A549 (cell line): ENCODE data around the gene MCAM. TPM values are rescaled to one million over a fixed set of nuclear protein-coding genes. Genes with fewer than 3 reads are reported as not detected.

Source experiments
- ATAC-seq, 2 experiments: fragments of 200-7000 bp in 1 of 2; fragments of >200 bp in 1 of 2; cut with Nextera tagmentation in 1 of 2; cut with Tn5 transposase in 1 of 2; 3 replicates each; pipeline versions ENCODE4 v1.8.0 to v1.9.1; 2018 to 2020; ENCODE audit warnings: mild to moderate bottlenecking in 1 of 2, moderate library complexity in 1 of 2
- CTCF ChIA-PET: fragments of 300-600 bp; sonication (Branson Sonifier 250); formaldehyde crosslinking; extraction: SDS; loops from one replicate; lab custom pipeline; 2021; ENCODE audit warnings: antibody characterized with exemption, inconsistent platforms; lab: Yijun Ruan, JAX
- POLR2A ChIA-PET: fragments of 350-600 bp; formaldehyde crosslinking; extraction: SDS; loops from one replicate; lab custom pipeline; 2021; ENCODE audit warnings: antibody characterized with exemption, inconsistent platforms; lab: Yijun Ruan, JAX
- DNase-seq, 2 experiments: peaks; one replicate each; pipeline versions ENCODE4 v3.0.0 to v3.0.0-alpha.2; 2011 to 2016; ENCODE audit warnings: low read depth in 1 of 2, low spot score in 1 of 2
- FAIRE-seq: peaks from 2 replicates; lab custom pipeline; 2011; peaks lifted over from hg19 to GRCh38; lab: Jason Lieb, UNC
- H3K27ac ChIP-seq, 2 experiments: fragments of >200 bp; sonication (Bioruptor Twin); formaldehyde crosslinking; 3 replicates each; pipeline ENCODE4 v1.5.1; 2016 to 2017
- H3K4me1 ChIP-seq: fragments of >200 bp; sonication (Bioruptor Twin); formaldehyde crosslinking; 3 replicates; pipeline ENCODE4 v1.6.1; 2016
- H3K4me2 ChIP-seq: fragments of >200 bp; sonication (Bioruptor Twin); formaldehyde crosslinking; 3 replicates; pipeline ENCODE4 v1.6.1; 2016
- H3K4me3 ChIP-seq: fragments of >200 bp; sonication (Bioruptor Twin); formaldehyde crosslinking; 3 replicates; pipeline ENCODE4 v1.5.1; 2016
- H3K9me3 ChIP-seq: fragments of >200 bp; sonication (Bioruptor Twin); formaldehyde crosslinking; 3 replicates; pipeline ENCODE4 v1.6.1; 2016
- CBX8 ChIP-seq: fragments of 200-600 bp; sonication (generic); IDR thresholded peaks from 2 replicates; pipeline ENCODE4 v1.6.1; 2016
- CEBPB ChIP-seq, 2 experiments: fragments of >200 bp in 1 of 2; sonication (Bioruptor Twin) in 1 of 2; formaldehyde crosslinking in 1 of 2; IDR thresholded peaks; 2 replicates each; pipeline ENCODE4 v1.6.1; 2012 to 2016
- ESRRA ChIP-seq: fragments of 150-350 bp; IDR thresholded peaks from 2 replicates; pipeline ENCODE4 v1.6.1; 2014; ENCODE audit warnings: mild to moderate bottlenecking, low read length, borderline replicate concordance
- FOSB ChIP-seq: fragments of 250-450 bp; sonication (Bioruptor Pico); IDR thresholded peaks from 2 replicates; pipeline ENCODE4 v1.5.0; 2020; ENCODE audit warnings: mild to moderate bottlenecking, moderate library complexity
- FOXS1 ChIP-seq: fragments of 250-450 bp; sonication (Bioruptor Pico); IDR thresholded peaks from 2 replicates; pipeline ENCODE4 v1.5.0; 2020; ENCODE audit warnings: mild to moderate bottlenecking, moderate library complexity
- HOXA7 ChIP-seq: fragments of 250-450 bp; sonication (Bioruptor Pico); IDR thresholded peaks from 2 replicates; pipeline ENCODE4 v1.5.0; 2020; ENCODE audit warnings: mild to moderate bottlenecking, moderate library complexity
- JUN ChIP-seq, 2 experiments: fragments of >200 bp; sonication (Bioruptor Twin); formaldehyde crosslinking; IDR thresholded peaks; 2 replicates in 1 of 2; 3 replicates in 1 of 2; pipeline ENCODE4 v1.6.1; 2016 to 2017
- KDM1A ChIP-seq: fragments of 200-600 bp; sonication (generic); IDR thresholded peaks from 2 replicates; pipeline ENCODE4 v1.6.1; 2016; ENCODE audit warnings: low read depth, mild to moderate bottlenecking
- KDM5A ChIP-seq: fragments of 200-600 bp; sonication (generic); IDR thresholded peaks from 2 replicates; pipeline ENCODE4 v1.6.1; 2016; ENCODE audit warnings: antibody characterized with exemption, mild to moderate bottlenecking
- MAFK ChIP-seq: fragments of 450-650 bp; IDR thresholded peaks from 2 replicates; pipeline ENCODE4 v1.6.1; 2014; ENCODE audit not compliant: partially characterized antibody
- MAZ ChIP-seq: fragments of 150-350 bp; IDR thresholded peaks from 2 replicates; pipeline ENCODE4 v1.6.1; 2014; ENCODE audit warnings: antibody characterized with exemption, low read depth, low read length, borderline replicate concordance
- RNF2 ChIP-seq: fragments of 200-600 bp; sonication (generic); IDR thresholded peaks from 2 replicates; pipeline ENCODE4 v1.6.1; 2016; ENCODE audit warnings: low read depth, mild to moderate bottlenecking, antibody characterized with exemption, moderate library complexity, borderline replicate concordance
- TFCP2L1 ChIP-seq: fragments of 250-450 bp; sonication (Bioruptor Pico); IDR thresholded peaks from 2 replicates; pipeline ENCODE4 v1.5.0; 2021; ENCODE audit warnings: mild to moderate bottlenecking
- ZC3H11A ChIP-seq: fragments of 450-650 bp; IDR thresholded peaks from 2 replicates; pipeline ENCODE4 v1.6.1; 2014; ENCODE audit warnings: antibody characterized with exemption, mild to moderate bottlenecking
- ZSCAN20 ChIP-seq: fragments of 250-450 bp; sonication (Bioruptor Pico); IDR thresholded peaks from 2 replicates; pipeline ENCODE4 v1.8.0; 2022; ENCODE audit warnings: mild to moderate bottlenecking, moderate library complexity
- WGBS: methylation state at CpG from one replicate; pipeline ENCODE4 v1.1.6; 2017; ENCODE audit errors: missing lambda C conversion rate; 5-methylcytosine and 5-hydroxymethylcytosine counted together
- polyA plus RNA-seq, 4 experiments: library from polyadenylated mRNA; depleted of rRNA in 3 of 4; stranded (reverse); fragments of >200 nt; fragmentation: RNase III in 1 of 4; extraction: RNeasy Plus Mini Kit Qiagen cat#74134 plus additional on column Dnase treatment in 1 of 4; gene quantifications; 2 replicates in 3 of 4; 3 replicates in 1 of 4; pipeline ENCODE4 v1.2.3, GENCODE V29; 2011 to 2017
- TF ChIP-seq, protein P1 (sequence below): fragments of 450-650 bp; IDR thresholded peaks from 2 replicates; pipeline ENCODE4 v1.6.1; 2014; ENCODE audit warnings: antibody characterized with exemption
- TF ChIP-seq, protein P2 (sequence below): fragments of >200 bp; sonication (Bioruptor Twin); formaldehyde crosslinking; IDR thresholded peaks from 3 replicates; pipeline ENCODE4 v1.5.1; 2016

MCAM gene
- polyA plus RNA-seq, 2 of the 4 experiments (the other 2 are of a cell fraction) = 5.4 to 14.9 TPM

DNA sequence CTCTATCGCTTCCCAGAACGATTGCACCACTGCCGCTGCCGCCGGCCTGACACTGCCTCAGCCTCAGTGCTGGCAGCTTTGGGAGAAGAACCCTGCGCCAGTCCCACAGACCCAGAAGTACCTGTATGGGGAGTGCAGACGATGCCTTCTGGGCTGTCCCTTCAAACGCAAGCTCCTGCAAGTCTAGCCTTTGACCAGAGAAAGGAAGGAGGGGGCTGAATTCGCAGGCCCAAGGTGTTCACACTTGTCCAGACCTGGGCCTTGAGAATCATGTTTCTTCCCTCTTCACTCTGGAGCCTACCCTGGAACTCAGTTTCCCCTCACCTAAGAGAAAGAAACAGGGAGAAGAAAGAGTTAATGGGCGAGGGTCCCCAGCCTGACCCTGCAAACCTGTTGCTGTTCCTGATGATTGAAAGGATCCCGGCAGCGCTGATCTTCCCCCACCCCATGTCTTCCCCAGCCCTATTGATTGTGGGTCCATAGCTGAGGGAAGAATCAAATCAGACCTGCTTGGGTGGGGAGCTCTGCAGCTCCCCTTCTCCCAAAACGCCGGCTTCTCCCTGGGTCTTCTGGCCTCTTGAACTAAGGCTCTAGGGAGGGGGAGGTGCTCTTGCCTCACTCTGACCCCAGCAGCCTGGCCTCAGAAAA, 786 bp upstream of the MCAM start:
- CTCF ChIA-PET = interaction anchor here (1.0 to 1.4 kb wide), 3 partner anchors 9 to 157 kb away, joined by 3 to 5 read pairs (median 4); no protein-coding TSS in a partner anchor

DNA sequence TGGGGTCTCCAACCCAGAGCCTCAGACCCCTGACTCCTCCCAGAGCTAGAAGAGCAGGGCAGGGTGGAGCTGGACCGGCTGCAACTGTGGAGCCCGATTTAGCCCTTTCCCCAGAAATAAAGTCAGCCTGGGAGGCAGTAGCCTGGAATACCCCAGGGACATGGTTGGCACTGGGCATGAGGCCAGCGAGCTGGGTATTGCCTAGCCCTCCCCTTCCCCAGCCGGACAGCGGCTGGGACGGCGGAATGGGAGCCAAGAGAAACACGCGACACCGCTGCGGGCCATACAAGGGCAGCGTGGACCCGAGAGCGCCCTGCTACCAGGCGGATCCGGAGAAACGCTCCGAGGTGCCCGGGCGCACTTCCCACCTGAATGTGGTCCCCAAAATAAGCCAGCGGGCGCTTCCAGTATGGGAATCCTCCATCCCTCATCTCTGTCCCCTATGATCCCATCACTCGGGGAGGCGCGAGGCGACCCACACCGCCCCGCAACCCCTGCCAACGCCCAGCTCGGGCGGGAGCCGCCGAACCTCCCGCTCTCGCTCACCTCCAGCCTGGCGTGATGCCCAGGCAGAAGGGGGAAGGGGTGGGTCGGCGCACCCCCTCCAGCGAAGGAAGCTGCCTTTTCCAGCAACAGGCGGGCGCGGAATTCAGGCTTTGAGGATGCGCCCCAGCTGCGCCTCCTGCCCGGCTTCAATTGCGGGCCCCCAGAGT, 758 bp downstream of the MCAM start:
- Histone ChIP-seq H3K9me3 (no peaks in the 10 kb centered on the region), H3K4me3 (peak overlapping the region; percentile 47), H3K27ac (peak overlapping the region; percentile 55 to 79), H3K4me1 (peaks cover 35% of the 10 kb centered on the region), H3K4me2 (peak overlapping the region; percentile 98)
- POLR2A ChIA-PET = interaction anchor here (0.6 kb wide), 1 partner anchor 22 kb away, joined by 3 read pairs; no protein-coding TSS in a partner anchor
- 1% methylated on average over 13 of the region's 46 CpGs for WGBS
- DNase-seq (no peak), FAIRE-seq (no peak), ATAC-seq (peak; percentile 3 to 26; a peak in 3 of 6 replicates)
- CTCF ChIA-PET = interaction anchor here (0.5 to 2.3 kb wide), 8 partner anchors 8 to 159 kb away, joined by 3 to 10 read pairs (median 3); no protein-coding TSS in a partner anchor
- TF ChIP-seq CBX8 = no peak
- TF ChIP-seq, protein P1, sequence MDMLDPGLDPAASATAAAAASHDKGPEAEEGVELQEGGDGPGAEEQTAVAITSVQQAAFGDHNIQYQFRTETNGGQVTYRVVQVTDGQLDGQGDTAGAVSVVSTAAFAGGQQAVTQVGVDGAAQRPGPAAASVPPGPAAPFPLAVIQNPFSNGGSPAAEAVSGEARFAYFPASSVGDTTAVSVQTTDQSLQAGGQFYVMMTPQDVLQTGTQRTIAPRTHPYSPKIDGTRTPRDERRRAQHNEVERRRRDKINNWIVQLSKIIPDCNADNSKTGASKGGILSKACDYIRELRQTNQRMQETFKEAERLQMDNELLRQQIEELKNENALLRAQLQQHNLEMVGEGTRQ = no peak
- no peak for TF ChIP-seq ZSCAN20 (CRISPR knock-in tag)
- no peak for TF ChIP-seq RNF2
- no peak for TF ChIP-seq KDM5A
- no peak for TF ChIP-seq HOXA7
- no peak for TF ChIP-seq ZC3H11A
- TF ChIP-seq CEBPB (IDR thresholded peaks at IDR 0.05) = no peak

More for the DNA sequence above, 786 bp upstream of the MCAM start:
- FAIRE-seq = no peak
- H3K9me3 ChIP-seq = no peaks in the 10 kb centered on the region
- peaks cover 43% of the 10 kb centered on the region for H3K4me1 ChIP-seq
- POLR2A ChIA-PET = no interaction called here
- no peak for ATAC-seq
- H3K4me2 ChIP-seq = peak overlapping the region; percentile 98
- no peak overlapping the region for H3K4me3 ChIP-seq
- WGBS = 90% methylated on average over 14 of the region's 14 CpGs
- no peak for TF ChIP-seq ESRRA
- no peak for TF ChIP-seq JUN (IDR thresholded peaks at IDR 0.05)
- DNase-seq = no peak
- H3K27ac ChIP-seq = peak overlapping the region in 1 of 2 experiments; percentile 79; a peak in 2 of 6 replicates

DNA sequence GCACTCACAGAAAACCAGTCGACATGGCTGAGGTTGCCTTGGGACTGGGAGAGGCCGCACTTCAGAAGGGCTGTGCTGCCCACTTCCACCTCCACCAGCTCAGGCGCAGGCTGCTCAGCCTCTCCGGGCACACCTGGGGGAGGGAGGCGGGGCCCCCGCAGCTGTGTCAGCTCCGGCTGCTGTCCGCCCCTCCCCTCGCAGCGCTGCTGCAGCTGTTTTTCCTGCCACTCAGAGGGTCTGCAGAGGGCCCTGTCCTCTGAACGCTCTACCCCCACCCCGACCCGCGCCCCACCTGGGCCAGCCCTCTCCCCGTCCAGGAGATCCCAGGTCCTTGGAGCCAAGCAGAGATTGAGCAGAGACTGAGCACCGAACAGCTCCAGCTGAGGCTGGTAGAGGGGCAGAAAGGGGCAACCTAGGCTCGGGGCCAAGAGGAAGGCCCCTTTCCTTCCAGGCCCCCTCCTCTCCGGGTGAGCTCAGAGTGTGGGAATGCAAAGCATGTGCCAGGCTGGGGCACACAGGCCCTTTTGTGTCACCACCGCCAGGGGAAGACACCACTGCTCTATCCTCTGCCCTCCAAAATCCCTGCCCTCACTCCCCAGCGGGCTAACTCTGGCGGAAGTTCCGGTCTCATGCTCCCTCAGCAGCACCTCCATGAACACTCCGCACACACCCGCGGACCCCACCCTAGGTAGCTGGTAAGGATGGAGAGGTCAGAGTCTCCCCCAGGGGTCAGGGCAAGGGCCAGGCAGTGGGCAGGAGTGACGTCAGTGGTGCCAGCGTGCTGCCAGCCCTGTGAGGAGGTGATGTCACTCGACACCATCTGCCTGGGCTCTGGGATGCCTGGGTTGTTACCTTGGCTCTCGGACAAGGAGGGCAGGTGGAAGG, 1.6 kb downstream of the MCAM start:
- TF ChIP-seq MAZ = no peak
- no peak for TF ChIP-seq FOXS1 (CRISPR knock-in tag)
- TF ChIP-seq KDM1A = no peak
- TF ChIP-seq TFCP2L1 (CRISPR knock-in tag) = no peak
- TF ChIP-seq, protein P2, sequence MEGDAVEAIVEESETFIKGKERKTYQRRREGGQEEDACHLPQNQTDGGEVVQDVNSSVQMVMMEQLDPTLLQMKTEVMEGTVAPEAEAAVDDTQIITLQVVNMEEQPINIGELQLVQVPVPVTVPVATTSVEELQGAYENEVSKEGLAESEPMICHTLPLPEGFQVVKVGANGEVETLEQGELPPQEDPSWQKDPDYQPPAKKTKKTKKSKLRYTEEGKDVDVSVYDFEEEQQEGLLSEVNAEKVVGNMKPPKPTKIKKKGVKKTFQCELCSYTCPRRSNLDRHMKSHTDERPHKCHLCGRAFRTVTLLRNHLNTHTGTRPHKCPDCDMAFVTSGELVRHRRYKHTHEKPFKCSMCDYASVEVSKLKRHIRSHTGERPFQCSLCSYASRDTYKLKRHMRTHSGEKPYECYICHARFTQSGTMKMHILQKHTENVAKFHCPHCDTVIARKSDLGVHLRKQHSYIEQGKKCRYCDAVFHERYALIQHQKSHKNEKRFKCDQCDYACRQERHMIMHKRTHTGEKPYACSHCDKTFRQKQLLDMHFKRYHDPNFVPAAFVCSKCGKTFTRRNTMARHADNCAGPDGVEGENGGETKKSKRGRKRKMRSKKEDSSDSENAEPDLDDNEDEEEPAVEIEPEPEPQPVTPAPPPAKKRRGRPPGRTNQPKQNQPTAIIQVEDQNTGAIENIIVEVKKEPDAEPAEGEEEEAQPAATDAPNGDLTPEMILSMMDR = no peak
- no peak for TF ChIP-seq FOSB (CRISPR knock-in tag)
- TF ChIP-seq MAFK = no peak

More for the DNA sequence above, 1.6 kb downstream of the MCAM start:
- Histone ChIP-seq H3K9me3 (no peaks in the 10 kb centered on the region), H3K27ac (peak overlapping the region; percentile 55 to 79; a peak in 5 of 6 replicates), H3K4me3 (peak overlapping the region; percentile 47), H3K4me2 (peak overlapping the region; percentile 98), H3K4me1 (peaks cover 27% of the 10 kb centered on the region)
- no peak for FAIRE-seq
- peak; percentile 48 to 59 for ATAC-seq
- ChIA-PET POLR2A (no interaction called here), CTCF (interaction anchor here (0.5 to 2.3 kb wide), 9 partner anchors 8 to 159 kb away, joined by 3 to 10 read pairs (median 3); no protein-coding TSS in a partner anchor)
- WGBS = 58% methylated on average over 5 of the region's 29 CpGs
- DNase-seq = no peak
